D721Med (cell line): ENCODE data around the gene TFAP2C.

ENCODE experiments used
- DNase-seq: peaks from one replicate; pipeline ENCODE4 v3.0.0; 2011; ENCODE audit warnings: low spot score; ENCODE audit not compliant: insufficient read length
- FAIRE-seq: peaks from 2 replicates; lab custom pipeline; 2011; peaks lifted over from hg19 to GRCh38; lab: Jason Lieb, UNC
- TF ChIP-seq, protein P1 (sequence below): IDR thresholded peaks from 2 replicates; pipeline ENCODE4 v1.5.1; 2012; ENCODE audit warnings: mild to moderate bottlenecking, control low read depth; ENCODE audit not compliant: insufficient read depth; ENCODE audit errors: missing control alignments

TFAP2C gene

DNA sequence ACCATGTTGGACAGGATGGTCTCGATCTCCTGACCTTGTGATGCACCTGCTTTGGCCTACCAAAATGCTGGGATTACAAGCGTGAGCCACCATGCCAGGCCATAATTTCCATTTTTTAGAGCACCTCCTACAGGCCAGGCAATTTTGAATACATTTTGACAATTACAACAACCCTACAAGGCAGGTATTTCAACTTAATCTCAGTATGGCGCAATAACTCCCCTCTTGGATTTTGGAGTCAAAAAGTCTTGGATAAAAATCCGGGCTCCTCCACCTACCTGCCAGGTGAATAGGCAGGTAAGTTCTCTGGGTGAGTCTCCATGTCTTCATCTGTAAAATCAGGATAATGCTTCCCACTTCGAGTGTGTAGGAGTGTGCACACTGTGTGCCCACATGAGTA lies 39.5 kb upstream of the TFAP2C start:
- TF ChIP-seq, protein P1, sequence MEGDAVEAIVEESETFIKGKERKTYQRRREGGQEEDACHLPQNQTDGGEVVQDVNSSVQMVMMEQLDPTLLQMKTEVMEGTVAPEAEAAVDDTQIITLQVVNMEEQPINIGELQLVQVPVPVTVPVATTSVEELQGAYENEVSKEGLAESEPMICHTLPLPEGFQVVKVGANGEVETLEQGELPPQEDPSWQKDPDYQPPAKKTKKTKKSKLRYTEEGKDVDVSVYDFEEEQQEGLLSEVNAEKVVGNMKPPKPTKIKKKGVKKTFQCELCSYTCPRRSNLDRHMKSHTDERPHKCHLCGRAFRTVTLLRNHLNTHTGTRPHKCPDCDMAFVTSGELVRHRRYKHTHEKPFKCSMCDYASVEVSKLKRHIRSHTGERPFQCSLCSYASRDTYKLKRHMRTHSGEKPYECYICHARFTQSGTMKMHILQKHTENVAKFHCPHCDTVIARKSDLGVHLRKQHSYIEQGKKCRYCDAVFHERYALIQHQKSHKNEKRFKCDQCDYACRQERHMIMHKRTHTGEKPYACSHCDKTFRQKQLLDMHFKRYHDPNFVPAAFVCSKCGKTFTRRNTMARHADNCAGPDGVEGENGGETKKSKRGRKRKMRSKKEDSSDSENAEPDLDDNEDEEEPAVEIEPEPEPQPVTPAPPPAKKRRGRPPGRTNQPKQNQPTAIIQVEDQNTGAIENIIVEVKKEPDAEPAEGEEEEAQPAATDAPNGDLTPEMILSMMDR = no peak
- FAIRE-seq (no peak), DNase-seq (no peak)

DNA sequence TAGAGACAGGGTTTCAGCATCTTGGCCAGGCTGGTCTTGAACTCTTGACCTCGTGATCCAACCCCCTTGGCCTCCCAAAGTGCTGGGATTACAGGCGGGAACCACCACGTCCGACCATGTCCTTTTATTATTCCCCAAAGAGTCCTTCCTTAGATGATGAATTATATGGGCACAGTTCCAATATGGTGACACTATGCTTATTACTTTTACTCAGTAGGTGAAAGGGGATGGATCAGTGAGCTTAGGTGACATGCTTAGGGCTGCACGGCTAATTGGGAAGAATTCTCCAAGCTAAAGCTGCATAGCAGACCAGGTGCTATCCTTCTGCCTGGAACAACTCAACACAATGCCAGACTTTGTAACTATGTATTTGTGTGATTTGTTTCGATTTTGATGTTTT lies 38.2 kb upstream of the TFAP2C start:
- no peak for FAIRE-seq
- DNase-seq = no peak
- TF ChIP-seq, protein P1 = no peak

DNA sequence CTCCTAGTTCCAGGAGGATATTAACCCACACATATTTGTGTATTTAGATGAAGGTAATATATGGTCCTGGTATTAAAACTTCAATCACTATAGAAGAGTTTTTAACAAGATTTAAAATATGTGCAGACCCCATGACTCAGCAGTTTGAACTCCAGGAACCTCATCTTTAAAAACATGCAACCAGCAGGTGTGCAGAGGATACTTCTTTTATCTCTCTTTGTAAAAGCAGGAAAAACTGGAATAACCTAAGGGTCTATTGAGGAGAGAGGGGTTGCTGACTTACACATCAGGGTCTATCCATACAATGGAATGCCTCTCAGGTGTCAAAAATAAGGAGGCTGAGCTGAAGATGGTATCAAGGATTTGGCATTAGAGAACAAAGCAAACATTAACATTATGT lies 36.9 kb upstream of the TFAP2C start:
- FAIRE-seq = no peak
- TF ChIP-seq, protein P1 = no peak
- DNase-seq = no peak

DNA sequence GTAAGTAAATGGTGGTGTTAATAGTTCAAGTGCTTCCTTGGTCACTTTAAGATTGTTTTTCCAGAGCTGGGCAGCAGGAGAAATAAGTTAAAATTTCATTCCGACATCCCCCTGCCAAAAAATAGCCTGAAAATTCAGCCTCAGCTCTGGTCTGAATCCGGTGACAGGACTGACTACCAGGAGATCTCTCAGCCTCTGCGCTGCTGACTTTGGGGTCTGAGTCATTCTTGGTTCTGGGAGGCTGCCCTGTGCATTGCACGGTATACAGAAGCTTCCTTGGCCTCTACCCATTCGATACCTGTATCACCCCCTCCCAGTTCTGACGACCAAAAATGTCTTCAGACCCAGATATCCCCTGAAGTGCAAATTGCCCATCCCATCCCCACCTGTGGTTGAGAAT lies 36.3 kb upstream of the TFAP2C start:
- no peak for DNase-seq
- FAIRE-seq = no peak
- TF ChIP-seq, protein P1 = no peak

DNA sequence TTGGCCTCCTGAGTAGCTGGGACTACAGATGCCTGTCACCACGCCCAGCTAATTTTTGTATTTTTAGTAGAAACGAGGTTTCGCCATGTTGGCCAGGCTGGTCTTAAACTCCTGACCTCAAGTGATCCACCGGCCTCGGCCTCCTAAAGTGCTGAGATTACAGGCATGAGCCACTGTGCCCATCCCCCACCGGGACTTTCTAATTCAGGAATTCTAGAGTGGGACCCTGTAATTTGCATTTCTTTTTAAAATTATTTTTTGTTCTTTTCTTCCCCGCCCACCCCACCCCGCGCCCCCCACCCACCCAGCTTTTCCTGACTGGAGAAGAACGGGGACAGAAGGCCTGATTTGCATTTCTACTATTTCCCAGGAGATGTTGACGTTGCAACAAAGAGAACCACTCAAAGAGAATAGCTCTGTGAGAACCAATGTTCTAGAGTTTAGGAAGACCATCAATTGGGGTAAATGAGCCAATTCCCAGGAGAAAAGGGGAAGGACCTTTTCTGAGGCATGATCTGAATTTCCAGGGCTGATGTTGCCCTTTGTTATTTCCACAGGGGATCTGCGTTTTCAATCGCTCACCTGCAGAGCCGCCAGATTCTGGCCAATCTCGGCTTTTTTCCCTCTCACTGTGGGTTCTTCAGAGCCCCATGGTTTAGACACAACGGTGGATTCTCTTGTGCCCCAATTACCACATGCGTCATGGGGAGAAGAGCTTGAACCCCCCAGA lies 33.2 kb upstream of the TFAP2C start:
- TF ChIP-seq, protein P1 = no peak
- FAIRE-seq (no peak), DNase-seq (no peak)

DNA sequence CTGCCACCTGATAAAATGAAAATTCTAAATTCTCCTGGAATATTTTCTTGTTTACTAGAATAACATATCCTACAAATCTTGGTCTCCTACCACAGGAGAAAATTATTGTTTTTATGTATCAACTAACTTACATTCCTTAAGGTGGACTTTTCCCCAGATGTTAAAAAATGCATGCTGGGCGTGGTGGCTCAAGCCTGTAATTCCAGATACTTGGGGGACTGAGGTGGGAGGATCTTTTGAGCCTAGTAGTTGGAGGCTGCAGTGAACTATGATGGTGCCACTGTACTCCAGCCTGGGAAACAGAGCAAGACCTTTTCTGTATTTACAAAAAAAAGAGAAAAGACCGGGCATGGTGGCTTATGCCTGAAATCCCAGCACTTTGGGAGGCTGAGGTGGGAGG lies 27.9 kb upstream of the TFAP2C start:
- DNase-seq (no peak), FAIRE-seq (no peak)
- TF ChIP-seq, protein P1 = no peak

DNA sequence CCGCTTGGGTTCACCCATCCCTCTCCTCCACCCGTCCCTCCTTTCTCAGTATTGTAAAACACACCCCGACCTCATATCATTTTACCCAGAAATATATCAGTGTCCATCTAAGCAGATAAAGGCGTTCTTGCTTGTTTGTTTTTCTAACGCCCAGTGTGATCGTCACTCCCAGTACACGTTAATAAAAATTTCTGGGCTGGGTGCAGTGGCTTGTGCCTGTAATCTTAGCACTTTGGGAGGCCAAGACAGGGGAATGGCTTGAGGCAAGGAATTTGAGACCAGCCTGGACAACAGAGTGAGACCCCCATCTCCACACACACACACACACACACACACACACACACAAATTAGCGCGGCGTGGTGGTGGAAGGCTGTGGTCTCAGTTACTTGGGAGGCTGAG lies 24.4 kb upstream of the TFAP2C start:
- no peak for FAIRE-seq
- DNase-seq = no peak
- TF ChIP-seq, protein P1 = no peak
